Measurements from ENCODE around the gene ADNP. TPM values are rescaled to one million over a fixed set of nuclear protein-coding genes. Genes with fewer than 3 reads are reported as not detected.

Gene ADNP
- total and polyA plus RNA-seq, 2 of the 13 experiments (the other 11 are each of a cell fraction or from before 2014, with no cell fraction given) = 21.0 to 21.5 TPM

DNA sequence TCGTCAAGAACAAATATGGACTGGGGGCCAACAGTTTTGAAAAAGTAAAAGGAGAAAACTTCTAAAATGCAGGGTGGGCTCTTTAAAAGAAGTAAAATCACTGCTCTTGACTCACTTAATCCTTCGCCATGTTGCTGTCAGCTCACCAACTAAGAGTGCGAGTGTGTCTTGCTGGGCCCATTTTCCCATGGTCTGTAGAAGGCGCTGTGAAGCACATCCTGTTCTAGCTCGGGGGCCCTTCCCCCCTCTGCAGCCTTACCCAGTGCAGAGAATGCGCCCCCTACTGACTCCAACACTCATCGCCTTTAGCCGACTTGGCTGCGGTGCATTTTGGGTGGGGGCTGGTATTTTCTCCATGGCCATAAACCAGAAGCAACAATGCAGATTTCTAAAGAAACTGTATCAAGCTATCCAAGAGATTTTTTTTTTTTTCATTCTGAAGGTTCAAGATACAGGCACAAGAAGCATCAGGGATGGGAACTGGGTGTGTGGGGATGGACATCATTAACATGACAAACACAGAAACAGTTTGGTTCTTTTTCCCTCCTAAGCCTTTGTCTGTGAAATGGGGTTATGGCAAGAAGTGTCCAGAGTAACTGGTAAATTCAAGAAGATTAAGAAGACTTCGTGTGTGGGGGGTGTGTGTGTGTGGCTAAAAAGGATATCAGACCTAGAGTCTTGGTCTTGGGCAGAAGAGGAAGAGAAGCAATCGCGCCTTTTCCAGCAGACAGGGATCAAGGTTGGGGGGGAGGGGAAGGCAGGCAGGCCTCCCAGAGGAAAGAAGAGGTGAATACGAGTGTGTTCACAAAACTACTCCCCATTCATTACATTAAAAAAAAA lies 1.7 kb downstream of the ADNP start (continued):
- no peak for TF ChIP-seq HNRNPK (IDR thresholded peaks at IDR 0.05; ENCODE audit: low read depth, low read length, poor library complexity, severe bottlenecking)
- TF ChIP-seq, protein P1, sequence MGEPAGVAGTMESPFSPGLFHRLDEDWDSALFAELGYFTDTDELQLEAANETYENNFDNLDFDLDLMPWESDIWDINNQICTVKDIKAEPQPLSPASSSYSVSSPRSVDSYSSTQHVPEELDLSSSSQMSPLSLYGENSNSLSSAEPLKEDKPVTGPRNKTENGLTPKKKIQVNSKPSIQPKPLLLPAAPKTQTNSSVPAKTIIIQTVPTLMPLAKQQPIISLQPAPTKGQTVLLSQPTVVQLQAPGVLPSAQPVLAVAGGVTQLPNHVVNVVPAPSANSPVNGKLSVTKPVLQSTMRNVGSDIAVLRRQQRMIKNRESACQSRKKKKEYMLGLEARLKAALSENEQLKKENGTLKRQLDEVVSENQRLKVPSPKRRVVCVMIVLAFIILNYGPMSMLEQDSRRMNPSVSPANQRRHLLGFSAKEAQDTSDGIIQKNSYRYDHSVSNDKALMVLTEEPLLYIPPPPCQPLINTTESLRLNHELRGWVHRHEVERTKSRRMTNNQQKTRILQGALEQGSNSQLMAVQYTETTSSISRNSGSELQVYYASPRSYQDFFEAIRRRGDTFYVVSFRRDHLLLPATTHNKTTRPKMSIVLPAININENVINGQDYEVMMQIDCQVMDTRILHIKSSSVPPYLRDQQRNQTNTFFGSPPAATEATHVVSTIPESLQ (CRISPR knock-in tag; conservative IDR thresholded peaks at IDR 0.05) = peak; percentile 74; the same call in 1 of the 2 replicates
- TF ChIP-seq ZFP41 (CRISPR knock-in tag; IDR thresholded peaks at IDR 0.05; ENCODE audit: borderline replicate concordance) = peak; percentile 41; the same call in 1 of the 2 replicates
- peak; percentile 99 for TF ChIP-seq ZNF644 (CRISPR knock-in tag; IDR thresholded peaks at IDR 0.05; ENCODE audit: low read depth)
- TF ChIP-seq GABPB1 (CRISPR knock-in tag; IDR thresholded peaks at IDR 0.05) = peak; percentile 85
- TF ChIP-seq ZNF790 (CRISPR knock-in tag; IDR thresholded peaks at IDR 0.05; ENCODE audit: borderline replicate concordance) = no peak; the same call in 1 of the 2 replicates
- TF ChIP-seq, protein P2, sequence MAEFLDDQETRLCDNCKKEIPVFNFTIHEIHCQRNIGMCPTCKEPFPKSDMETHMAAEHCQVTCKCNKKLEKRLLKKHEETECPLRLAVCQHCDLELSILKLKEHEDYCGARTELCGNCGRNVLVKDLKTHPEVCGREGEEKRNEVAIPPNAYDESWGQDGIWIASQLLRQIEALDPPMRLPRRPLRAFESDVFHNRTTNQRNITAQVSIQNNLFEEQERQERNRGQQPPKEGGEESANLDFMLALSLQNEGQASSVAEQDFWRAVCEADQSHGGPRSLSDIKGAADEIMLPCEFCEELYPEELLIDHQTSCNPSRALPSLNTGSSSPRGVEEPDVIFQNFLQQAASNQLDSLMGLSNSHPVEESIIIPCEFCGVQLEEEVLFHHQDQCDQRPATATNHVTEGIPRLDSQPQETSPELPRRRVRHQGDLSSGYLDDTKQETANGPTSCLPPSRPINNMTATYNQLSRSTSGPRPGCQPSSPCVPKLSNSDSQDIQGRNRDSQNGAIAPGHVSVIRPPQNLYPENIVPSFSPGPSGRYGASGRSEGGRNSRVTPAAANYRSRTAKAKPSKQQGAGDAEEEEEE (CRISPR knock-in tag; IDR thresholded peaks at IDR 0.05; ENCODE audit: borderline replicate concordance) = no peak
- peak; percentile 60; the same call in 1 of the 2 replicates for TF ChIP-seq RERE (CRISPR knock-in tag; IDR thresholded peaks at IDR 0.05; ENCODE audit: low read depth)
- TF ChIP-seq, protein P3, sequence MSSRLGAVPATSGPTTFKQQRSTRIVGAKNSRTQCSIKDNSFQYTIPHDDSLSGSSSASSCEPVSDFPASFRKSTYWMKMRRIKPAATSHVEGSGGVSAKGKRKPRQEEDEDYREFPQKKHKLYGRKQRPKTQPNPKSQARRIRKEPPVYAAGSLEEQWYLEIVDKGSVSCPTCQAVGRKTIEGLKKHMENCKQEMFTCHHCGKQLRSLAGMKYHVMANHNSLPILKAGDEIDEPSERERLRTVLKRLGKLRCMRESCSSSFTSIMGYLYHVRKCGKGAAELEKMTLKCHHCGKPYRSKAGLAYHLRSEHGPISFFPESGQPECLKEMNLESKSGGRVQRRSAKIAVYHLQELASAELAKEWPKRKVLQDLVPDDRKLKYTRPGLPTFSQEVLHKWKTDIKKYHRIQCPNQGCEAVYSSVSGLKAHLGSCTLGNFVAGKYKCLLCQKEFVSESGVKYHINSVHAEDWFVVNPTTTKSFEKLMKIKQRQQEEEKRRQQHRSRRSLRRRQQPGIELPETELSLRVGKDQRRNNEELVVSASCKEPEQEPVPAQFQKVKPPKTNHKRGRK (CRISPR knock-in tag; IDR thresholded peaks at IDR 0.05) = no peak
- no peak; the same call in 1 of the 2 replicates for TF ChIP-seq ZZZ3 (CRISPR knock-in tag; IDR thresholded peaks at IDR 0.05; ENCODE audit: borderline replicate concordance)
- TF ChIP-seq NRL (CRISPR knock-in tag; IDR thresholded peaks at IDR 0.05; ENCODE audit: borderline replicate concordance) = peak; percentile 68; the same call in 1 of the 2 replicates
- TF ChIP-seq ELK4 (CRISPR knock-in tag; IDR thresholded peaks at IDR 0.05; ENCODE audit: borderline replicate concordance) = no peak
- TF ChIP-seq, protein P4, sequence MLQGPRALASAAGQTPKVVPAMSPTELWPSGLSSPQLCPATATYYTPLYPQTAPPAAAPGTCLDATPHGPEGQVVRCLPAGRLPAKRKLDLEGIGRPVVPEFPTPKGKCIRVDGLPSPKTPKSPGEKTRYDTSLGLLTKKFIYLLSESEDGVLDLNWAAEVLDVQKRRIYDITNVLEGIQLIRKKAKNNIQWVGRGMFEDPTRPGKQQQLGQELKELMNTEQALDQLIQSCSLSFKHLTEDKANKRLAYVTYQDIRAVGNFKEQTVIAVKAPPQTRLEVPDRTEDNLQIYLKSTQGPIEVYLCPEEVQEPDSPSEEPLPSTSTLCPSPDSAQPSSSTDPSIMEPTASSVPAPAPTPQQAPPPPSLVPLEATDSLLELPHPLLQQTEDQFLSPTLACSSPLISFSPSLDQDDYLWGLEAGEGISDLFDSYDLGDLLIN (CRISPR knock-in tag; IDR thresholded peaks at IDR 0.05; ENCODE audit: borderline replicate concordance) = no peak

All from HepG2 (cell line).